ENCODE results near the gene C13orf46.

Gene C13orf46

DNA sequence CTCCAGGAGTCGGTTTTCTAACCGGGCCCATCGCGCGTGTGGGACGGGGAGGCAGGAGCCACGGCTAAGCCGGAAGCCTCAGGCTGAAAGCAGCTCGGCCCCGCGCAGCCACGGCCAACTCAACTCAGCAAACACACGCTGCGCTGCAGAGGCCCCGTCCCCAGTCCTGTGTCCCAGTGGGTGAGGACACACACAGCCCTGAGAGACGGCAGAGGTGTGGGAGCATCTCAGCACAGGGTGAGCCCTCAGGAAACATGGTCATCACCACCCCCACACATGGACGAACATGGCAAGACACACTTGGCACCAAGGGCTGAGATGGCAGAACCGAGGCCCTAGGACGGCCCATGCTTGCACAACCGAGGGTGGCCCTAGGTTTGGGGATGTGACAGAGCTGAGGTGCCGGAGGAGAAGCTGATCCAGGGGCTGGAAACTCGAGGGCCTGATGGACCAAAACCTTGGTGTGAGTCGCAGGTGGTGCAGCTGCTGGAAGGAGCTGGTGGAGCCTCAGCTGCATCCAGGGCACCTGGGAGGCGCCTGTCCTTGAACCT, 29.0 kb upstream of the C13orf46 start:
- DNase-seq (ENCODE audit: low read depth), result no peak
- H3K4me3 ChIP-seq (ENCODE audit: low read depth, low read length), result no peak overlapping the region
- TF ChIP-seq, protein P1, sequence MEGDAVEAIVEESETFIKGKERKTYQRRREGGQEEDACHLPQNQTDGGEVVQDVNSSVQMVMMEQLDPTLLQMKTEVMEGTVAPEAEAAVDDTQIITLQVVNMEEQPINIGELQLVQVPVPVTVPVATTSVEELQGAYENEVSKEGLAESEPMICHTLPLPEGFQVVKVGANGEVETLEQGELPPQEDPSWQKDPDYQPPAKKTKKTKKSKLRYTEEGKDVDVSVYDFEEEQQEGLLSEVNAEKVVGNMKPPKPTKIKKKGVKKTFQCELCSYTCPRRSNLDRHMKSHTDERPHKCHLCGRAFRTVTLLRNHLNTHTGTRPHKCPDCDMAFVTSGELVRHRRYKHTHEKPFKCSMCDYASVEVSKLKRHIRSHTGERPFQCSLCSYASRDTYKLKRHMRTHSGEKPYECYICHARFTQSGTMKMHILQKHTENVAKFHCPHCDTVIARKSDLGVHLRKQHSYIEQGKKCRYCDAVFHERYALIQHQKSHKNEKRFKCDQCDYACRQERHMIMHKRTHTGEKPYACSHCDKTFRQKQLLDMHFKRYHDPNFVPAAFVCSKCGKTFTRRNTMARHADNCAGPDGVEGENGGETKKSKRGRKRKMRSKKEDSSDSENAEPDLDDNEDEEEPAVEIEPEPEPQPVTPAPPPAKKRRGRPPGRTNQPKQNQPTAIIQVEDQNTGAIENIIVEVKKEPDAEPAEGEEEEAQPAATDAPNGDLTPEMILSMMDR (IDR thresholded peaks at IDR 0.05; ENCODE audit: control insufficient read depth, extremely low read depth, insufficient read depth), result no peak

DNA sequence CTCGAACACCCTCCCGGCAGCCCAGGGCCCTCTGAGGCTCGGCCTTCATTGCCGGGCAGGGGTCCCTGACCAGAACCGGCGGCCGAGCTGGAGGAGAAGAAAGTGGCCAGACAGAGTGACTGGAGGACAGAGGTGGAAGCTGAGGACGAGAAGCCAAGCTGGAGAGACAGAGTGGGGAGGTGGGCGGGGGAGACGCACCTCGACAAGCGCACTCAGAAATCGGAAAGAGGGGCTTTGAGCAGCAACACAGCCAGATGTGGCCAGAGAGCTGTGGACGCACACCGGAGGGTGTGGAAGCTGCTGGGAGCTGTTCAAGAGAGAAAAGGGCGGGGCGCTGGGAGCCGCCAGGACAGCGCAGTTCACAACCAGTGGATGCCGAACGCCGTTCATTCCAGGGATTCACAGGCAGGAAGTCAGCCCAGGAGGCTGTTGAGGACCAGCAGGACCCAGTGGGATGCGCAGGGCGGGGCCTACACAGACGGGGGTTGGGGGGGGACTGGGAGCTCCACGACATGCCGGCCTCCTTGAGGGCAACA, 28.2 kb upstream of the C13orf46 start:
- TF ChIP-seq, protein P1 (IDR thresholded peaks at IDR 0.05; ENCODE audit: control insufficient read depth, extremely low read depth, insufficient read depth), result no peak
- H3K4me3 ChIP-seq (ENCODE audit: low read depth, low read length), result no peak overlapping the region
- no peak for DNase-seq (ENCODE audit: low read depth)

DNA sequence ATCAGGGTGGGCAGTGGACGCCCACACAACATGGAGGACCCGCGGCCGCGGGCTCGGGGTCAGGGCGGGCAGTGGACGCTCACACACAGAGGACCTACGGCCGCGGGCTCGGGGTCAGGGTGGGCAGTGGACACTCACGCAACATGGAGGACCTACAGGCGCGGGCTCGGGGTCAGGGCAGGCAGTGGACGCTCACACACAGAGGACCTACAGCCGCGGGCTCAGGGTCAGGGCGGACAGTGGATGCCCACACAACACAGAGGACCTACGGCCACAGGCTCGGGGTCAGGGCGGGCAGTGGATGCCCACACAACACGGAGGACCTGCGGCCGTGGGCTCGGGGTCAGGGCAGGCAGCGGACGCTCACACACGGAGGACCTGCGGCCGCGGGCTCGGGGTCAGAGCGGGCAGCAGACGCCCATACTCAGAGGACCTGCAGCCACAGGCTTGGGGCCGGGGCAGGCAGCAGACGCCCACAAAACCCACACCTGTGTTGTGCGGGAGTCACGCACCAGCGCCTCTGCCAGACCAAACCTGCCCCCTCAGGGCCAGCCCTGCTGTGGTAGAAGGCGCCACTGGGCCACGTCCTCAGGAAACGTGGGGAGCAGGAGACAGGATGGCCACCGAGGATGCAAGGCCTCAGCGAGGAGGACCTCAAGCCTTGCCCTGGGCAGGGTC, 27.6 kb upstream of the C13orf46 start:
- H3K4me3 ChIP-seq (ENCODE audit: low read depth, low read length), result no peak overlapping the region
- DNase-seq (ENCODE audit: low read depth), result no peak
- TF ChIP-seq, protein P1 (IDR thresholded peaks at IDR 0.05; ENCODE audit: control insufficient read depth, extremely low read depth, insufficient read depth), result no peak

DNA sequence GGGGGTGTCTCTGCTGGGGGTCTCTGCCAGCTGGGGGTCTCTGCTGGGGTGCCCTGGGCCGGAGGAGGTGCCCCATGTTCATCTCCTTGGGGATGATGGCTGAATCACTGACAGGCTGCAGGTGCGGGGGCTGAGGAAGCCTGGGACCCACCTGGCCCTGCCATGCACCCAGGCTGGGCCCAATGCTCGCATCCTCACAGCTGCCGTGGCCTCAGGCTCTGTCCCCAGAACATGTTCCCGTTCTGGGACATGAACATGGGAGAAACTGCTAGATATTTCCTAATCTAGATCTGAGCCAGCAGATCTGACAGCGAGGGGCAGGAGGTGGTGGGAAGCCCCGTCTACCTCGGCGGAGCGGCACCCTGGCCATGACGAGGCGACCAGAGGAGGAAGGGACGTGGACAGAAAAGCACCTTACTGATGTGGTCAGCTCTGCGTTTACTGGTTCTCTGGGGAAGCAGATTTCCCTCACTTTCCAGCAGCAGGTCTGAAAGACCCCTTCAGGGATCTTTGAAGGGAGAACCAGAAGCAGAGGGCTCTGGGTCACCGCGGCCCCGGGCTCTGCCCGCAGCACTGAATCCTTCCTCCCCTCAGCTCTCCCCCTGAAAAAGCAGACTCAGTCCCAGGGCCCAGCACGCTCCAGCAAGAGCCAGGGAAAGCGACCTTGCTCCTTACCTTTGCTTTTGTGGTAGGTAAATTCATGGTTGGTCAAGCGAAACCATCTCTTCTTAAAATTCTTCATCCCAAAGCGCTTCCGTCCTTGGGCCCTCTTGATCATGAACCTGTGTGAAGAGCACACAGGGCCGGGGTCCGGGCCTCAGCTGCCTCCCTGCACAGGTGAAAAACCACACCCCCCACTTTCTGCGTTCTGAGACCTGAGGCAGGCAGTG, 26.5 kb upstream of the C13orf46 start:
- no peak for DNase-seq (ENCODE audit: low read depth)
- H3K4me3 ChIP-seq (ENCODE audit: low read depth, low read length), result no peak overlapping the region
- TF ChIP-seq, protein P1 (IDR thresholded peaks at IDR 0.05; ENCODE audit: control insufficient read depth, extremely low read depth, insufficient read depth), result no peak

DNA sequence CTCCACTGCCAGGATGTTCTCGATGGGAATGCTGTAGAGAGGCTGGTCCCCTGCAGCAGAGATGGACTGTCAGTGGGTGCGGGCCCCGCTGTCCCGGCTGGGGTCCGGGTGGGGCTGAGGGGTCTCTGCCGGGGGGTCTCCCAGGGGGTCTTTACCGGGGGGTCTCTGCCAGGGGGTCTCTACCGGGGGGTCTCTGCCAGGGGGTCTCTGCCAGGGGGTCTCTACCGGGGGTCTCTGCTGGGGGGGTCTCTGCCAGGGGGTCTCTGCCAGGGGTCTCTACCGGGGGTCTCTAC, 25.7 kb upstream of the C13orf46 start:
- DNase-seq (ENCODE audit: low read depth), result no peak
- TF ChIP-seq, protein P1 (IDR thresholded peaks at IDR 0.05; ENCODE audit: control insufficient read depth, extremely low read depth, insufficient read depth), result no peak
- H3K4me3 ChIP-seq (ENCODE audit: low read depth, low read length), result no peak overlapping the region

DNA sequence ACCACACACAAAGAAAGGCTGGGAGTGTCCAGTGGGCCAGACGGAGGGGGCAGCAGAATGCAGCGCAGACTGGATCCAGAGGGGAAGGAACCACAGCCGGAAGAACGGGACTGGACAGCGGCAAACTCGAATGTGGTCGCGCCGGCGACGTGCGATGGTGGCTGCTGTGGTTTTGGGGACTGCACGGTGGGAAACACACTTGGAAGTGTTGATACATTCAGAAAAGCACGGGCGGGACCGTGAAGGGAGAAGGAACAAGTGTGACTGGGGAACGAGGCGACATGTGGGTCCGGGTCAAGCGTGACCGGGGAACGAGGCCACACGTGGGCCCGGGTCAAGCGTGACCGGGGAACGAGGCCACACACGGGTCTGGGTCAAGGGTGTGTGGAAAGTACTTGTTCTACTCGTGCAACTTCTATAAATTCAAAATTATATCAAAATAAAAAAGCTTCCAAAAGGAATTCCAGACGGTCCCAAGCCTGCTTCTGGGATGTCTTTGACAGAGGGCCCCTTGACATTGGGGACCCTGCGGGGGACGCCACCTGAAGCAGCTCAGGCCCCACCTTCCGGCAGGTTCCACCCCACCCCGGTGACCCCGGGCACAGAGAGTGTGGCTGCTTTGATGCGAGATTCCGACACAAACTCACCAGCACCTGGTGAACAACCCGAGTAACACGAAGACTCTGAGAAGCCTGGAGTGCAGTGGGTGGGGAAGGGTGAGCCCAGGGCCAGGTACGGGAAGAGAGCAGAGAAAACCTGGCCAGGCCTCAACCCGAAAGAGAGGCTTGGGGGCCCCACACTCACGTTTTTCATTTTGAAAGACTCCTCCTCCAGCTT, 25.1 kb upstream of the C13orf46 start:
- DNase-seq (ENCODE audit: low read depth), result no peak
- H3K4me3 ChIP-seq (ENCODE audit: low read depth, low read length), result no peak overlapping the region
- TF ChIP-seq, protein P1 (IDR thresholded peaks at IDR 0.05; ENCODE audit: control insufficient read depth, extremely low read depth, insufficient read depth), result no peak

Data from LNCaP clone FGC (cell line).